ENCODE results near the gene TSR2. TPM values are rescaled to one million over a fixed set of nuclear protein-coding genes. Genes with fewer than 3 reads are reported as not detected.

Gene TSR2
- total RNA-seq, 1 donor from 2014 or later, result 14.7 TPM

- H3K9me3 ChIP-seq, result no peaks in the 10 kb centered on the region
- intact Hi-C loops (cut with DNase I), result no loop called here
- H3K4me3 ChIP-seq, result no peak overlapping the region
- TF ChIP-seq POLR2AphosphoS5 (IDR thresholded peaks at IDR 0.05; ENCODE audit: insufficient read depth in 1 of 2, low read depth in 1 of 2) (no peak), POLR2A (IDR thresholded peaks at IDR 0.05) (no peak)
- TF ChIP-seq, protein P1, sequence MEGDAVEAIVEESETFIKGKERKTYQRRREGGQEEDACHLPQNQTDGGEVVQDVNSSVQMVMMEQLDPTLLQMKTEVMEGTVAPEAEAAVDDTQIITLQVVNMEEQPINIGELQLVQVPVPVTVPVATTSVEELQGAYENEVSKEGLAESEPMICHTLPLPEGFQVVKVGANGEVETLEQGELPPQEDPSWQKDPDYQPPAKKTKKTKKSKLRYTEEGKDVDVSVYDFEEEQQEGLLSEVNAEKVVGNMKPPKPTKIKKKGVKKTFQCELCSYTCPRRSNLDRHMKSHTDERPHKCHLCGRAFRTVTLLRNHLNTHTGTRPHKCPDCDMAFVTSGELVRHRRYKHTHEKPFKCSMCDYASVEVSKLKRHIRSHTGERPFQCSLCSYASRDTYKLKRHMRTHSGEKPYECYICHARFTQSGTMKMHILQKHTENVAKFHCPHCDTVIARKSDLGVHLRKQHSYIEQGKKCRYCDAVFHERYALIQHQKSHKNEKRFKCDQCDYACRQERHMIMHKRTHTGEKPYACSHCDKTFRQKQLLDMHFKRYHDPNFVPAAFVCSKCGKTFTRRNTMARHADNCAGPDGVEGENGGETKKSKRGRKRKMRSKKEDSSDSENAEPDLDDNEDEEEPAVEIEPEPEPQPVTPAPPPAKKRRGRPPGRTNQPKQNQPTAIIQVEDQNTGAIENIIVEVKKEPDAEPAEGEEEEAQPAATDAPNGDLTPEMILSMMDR (IDR thresholded peaks at IDR 0.05), result no peak
- no peaks in the 10 kb centered on the region for H3K36me3 ChIP-seq
- no peaks in the 10 kb centered on the region for H3K4me1 ChIP-seq
- DNase-seq (ENCODE audit: extremely low spot score in 2 of 2), result no peak
- H3K27ac ChIP-seq, result no peak overlapping the region
- H3K27me3 ChIP-seq, result no peaks in the 10 kb centered on the region
Measured at GRCh38 chrX:54470054-54470760, 30.0 kb downstream of the TSR2 start.

DNA sequence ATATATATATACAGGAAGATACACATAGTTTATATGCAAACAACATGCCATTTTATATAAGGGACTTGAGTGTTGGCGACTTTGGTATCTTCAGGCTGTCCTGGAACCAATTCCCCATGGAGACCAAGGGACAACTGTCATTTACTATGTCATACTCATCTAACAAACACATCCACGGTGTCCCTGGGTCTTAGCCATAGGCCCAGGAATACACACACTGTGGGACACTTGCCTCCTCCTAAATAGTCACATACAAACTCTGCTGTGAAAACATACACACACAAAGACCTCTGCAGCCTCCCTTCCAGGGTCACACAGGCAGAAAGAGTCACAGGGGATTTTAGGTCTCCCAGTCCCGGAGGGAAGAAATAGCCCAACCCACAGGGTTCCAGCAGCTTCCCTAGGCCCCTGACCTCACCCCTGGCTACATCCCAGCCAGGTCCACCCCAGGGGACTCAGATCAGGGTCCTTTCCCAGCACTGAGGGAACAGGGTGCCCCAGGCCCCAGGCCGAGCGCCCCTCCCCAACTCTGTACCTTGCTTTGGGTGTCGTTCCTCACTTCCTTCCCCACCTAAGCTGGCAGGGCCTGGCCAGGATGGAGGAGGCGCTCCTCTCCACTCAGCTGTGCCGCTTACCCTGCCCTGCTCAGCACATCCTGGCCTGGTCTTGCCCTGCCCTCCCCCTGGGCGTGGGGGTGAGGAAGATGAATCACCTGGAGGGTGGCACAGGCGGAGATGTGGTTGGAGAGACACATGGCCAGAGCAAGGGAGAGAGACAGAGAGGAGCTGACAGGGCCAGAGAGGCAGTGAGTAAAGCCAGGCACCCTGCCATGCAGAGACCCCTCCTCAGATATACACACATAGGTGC, 34.0 kb downstream of the TSR2 start:
- Histone ChIP-seq H3K27ac (no peak overlapping the region), H3K4me3 (no peak overlapping the region), H3K27me3 (no peaks in the 10 kb centered on the region), H3K36me3 (no peaks in the 10 kb centered on the region), H3K9me3 (no peaks in the 10 kb centered on the region), H3K4me1 (peaks cover 5% of the 10 kb centered on the region)
- intact Hi-C loops (cut with DNase I), result no loop called here
- no peak for DNase-seq (ENCODE audit: extremely low spot score in 2 of 2)
- TF ChIP-seq POLR2A (IDR thresholded peaks at IDR 0.05), result no peak
- TF ChIP-seq POLR2AphosphoS5 (IDR thresholded peaks at IDR 0.05; ENCODE audit: insufficient read depth in 1 of 2, low read depth in 1 of 2), result no peak
- TF ChIP-seq, protein P1 (IDR thresholded peaks at IDR 0.05), result no peak

GRCh38 chrX:54479136-54480111, 39.2 kb downstream of the TSR2 start:
- Histone ChIP-seq H3K27ac (no peak overlapping the region), H3K4me3 (no peak overlapping the region), H3K27me3 (no peaks in the 10 kb centered on the region), H3K4me1 (peaks cover 25% of the 10 kb centered on the region), H3K36me3 (no peaks in the 10 kb centered on the region), H3K9me3 (no peaks in the 10 kb centered on the region)
- TF ChIP-seq POLR2AphosphoS5 (IDR thresholded peaks at IDR 0.05; ENCODE audit: insufficient read depth in 1 of 2, low read depth in 1 of 2), result no peak
- TF ChIP-seq, protein P1 (IDR thresholded peaks at IDR 0.05), result no peak
- TF ChIP-seq POLR2A (IDR thresholded peaks at IDR 0.05), result no peak
- no peak for DNase-seq (ENCODE audit: extremely low spot score in 2 of 2)
- intact Hi-C loops (cut with DNase I), result no loop called here

- H3K4me1 ChIP-seq, result peaks cover 27% of the 10 kb centered on the region
- no peak for DNase-seq (ENCODE audit: extremely low spot score in 2 of 2)
- no peaks in the 10 kb centered on the region for H3K9me3 ChIP-seq
- intact Hi-C loops (cut with DNase I), result no loop called here
- H3K27me3 ChIP-seq, result no peaks in the 10 kb centered on the region
- no peaks in the 10 kb centered on the region for H3K36me3 ChIP-seq
- H3K4me3 ChIP-seq, result peak overlapping the region; percentile 24 to 25
- TF ChIP-seq POLR2A (IDR thresholded peaks at IDR 0.05) (no peak), POLR2AphosphoS5 (IDR thresholded peaks at IDR 0.05; ENCODE audit: insufficient read depth in 1 of 2, low read depth in 1 of 2) (no peak)
- TF ChIP-seq, protein P1 (IDR thresholded peaks at IDR 0.05), result no peak
- H3K27ac ChIP-seq, result peak overlapping the region; percentile 60
Measured at GRCh38 chrX:54482839-54483593, 42.8 kb downstream of the TSR2 start.
